Panc1 (cell line): Measurements from ENCODE around the gene SLC22A23. TPM values are rescaled to one million over a fixed set of nuclear protein-coding genes. Genes with fewer than 3 reads are reported as not detected.

Experiments used
- ATAC-seq: fragments of 200-7000 bp; cut with Tn5 transposase; 2 replicates; pipeline ENCODE4 v1.9.1; 2020; ENCODE audit warnings: mild to moderate bottlenecking, moderate library complexity
- BruUV-seq: library from RNA; stranded (reverse); fragments of 400-500 nt; replicated peaks from 2 replicates; lab custom pipeline; 2021; lab: Mats Ljungman, UMichigan
- CTCF ChIA-PET: fragments of 300-600 bp; sonication (Branson Sonifier 250); formaldehyde crosslinking; loops from one replicate; lab custom pipeline; 2022; ENCODE audit warnings: antibody characterized with exemption; lab: Charles Lee
- POLR2A ChIA-PET: fragments of 300-600 bp; sonication (Branson Sonifier 250); formaldehyde crosslinking; loops from one replicate; lab custom pipeline; 2022; ENCODE audit warnings: antibody characterized with exemption; lab: Charles Lee
- DNase-seq: peaks from one replicate; pipeline ENCODE4 v3.0.0-alpha.2; 2010; ENCODE audit warnings: low read depth, low spot score
- H3K27ac ChIP-seq: 2 replicates; pipeline ENCODE4 v1.5.1; 2011; ENCODE audit warnings: mild to moderate bottlenecking, low read length, inconsistent platforms
- H3K27me3 ChIP-seq: fragments of 200-500 bp; sonication (Bioruptor generic); 2 replicates; pipeline ENCODE4 v1.6.0; 2014; ENCODE audit warnings: low read length, inconsistent platforms; ENCODE audit not compliant: control insufficient read depth, insufficient read depth
- H3K36me3 ChIP-seq: fragments of 200-500 bp; sonication (Bioruptor generic); 2 replicates; pipeline ENCODE4 v1.5.1; 2014; ENCODE audit warnings: inconsistent platforms, mild to moderate bottlenecking, low read length, moderate library complexity; ENCODE audit not compliant: control insufficient read depth, insufficient read depth
- H3K4me1 ChIP-seq: 2 replicates; pipeline ENCODE4 v1.5.1; 2011; ENCODE audit warnings: inconsistent platforms, mild to moderate bottlenecking, low read length, moderate library complexity; ENCODE audit not compliant: control insufficient read depth, insufficient read depth
- H3K4me3 ChIP-seq, 2 experiments: 2 replicates each; pipeline ENCODE4 v1.5.1; 2011 to 2012; ENCODE audit warnings: low read depth in 2 of 2, low read length in 2 of 2, mild to moderate bottlenecking in 2 of 2, inconsistent platforms in 1 of 2, moderate library complexity in 1 of 2
- H3K9me3 ChIP-seq: fragments of 200-500 bp; sonication (Bioruptor generic); 2 replicates; pipeline ENCODE4 v1.5.1; 2014; ENCODE audit warnings: low read depth, mild to moderate bottlenecking, inconsistent platforms, low read length, moderate library complexity; ENCODE audit not compliant: control insufficient read depth, insufficient read depth
- CTCF ChIP-seq: fragments of 450-650 bp; IDR thresholded peaks from 2 replicates; pipeline ENCODE4 v1.5.1; 2017; ENCODE audit warnings: mild to moderate bottlenecking
- POLR2AphosphoS5 ChIP-seq: IDR thresholded peaks from 2 replicates; pipeline ENCODE4 v1.6.1; 2012; ENCODE audit warnings: mild to moderate bottlenecking, low read depth, low read length, moderate library complexity
- REST ChIP-seq, 2 experiments: IDR thresholded peaks; 2 replicates each; pipeline ENCODE4 v1.6.1; 2011 to 2012; ENCODE audit warnings: low read depth in 2 of 2, control low read depth in 1 of 2, low read length in 1 of 2, mild to moderate bottlenecking in 1 of 2, moderate library complexity in 1 of 2; ENCODE audit not compliant: insufficient read depth in 1 of 2
- SIN3A ChIP-seq: IDR thresholded peaks from 2 replicates; pipeline ENCODE4 v1.6.1; 2012; ENCODE audit warnings: low read depth, mild to moderate bottlenecking, low read length, moderate library complexity, borderline replicate concordance; ENCODE audit not compliant: insufficient read depth
- TCF7L2 ChIP-seq: IDR thresholded peaks from 2 replicates; pipeline ENCODE4 v1.6.1; 2011; ENCODE audit warnings: mild to moderate bottlenecking, low read depth, low read length, inconsistent platforms
- in situ Hi-C: cut with HindIII; loops from 2 replicates; pipeline ENCODE4 v1.10.0; 2016; ENCODE audit warnings: low sequenced_read_pairs, low pct_unique_long_range_greater_than_20kb
- intact Hi-C: fragments of 100-400 bp; cut with micrococcal nuclease; formaldehyde crosslinking; loops from one replicate; pipeline ENCODE4 v1.10.0; 2022; ENCODE audit not compliant: unreplicated experiment
- total RNA-seq: library from RNA; stranded (reverse); gene quantifications from one replicate; pipeline ENCODE4 v1.2.1, GENCODE V29; 2021; ENCODE audit not compliant: unreplicated experiment

The SLC22A23 gene
- total RNA-seq, 1 experiment from 2014 or later, result 4.5 TPM

GRCh38 chr6:3233904-3234303 lies 222.9 kb downstream of the SLC22A23 start:
- ChIA-PET CTCF (no interaction called here), POLR2A (no interaction called here)
- Histone ChIP-seq H3K36me3 (no peaks in the 10 kb centered on the region), H3K4me1 (peaks cover 9% of the 10 kb centered on the region), H3K27me3 (peaks cover 6% of the 10 kb centered on the region), H3K27ac (no peak overlapping the region), H3K4me3 (no peak overlapping the region), H3K9me3 (no peaks in the 10 kb centered on the region)
- in situ Hi-C loops (no loop called here), intact Hi-C loops (loop anchor here (10.0 kb wide), 1 partner anchor 69 kb away; no protein-coding TSS in a partner anchor)
- DNase-seq, result no peak
- TF ChIP-seq POLR2AphosphoS5 (no peak), REST (IDR thresholded peaks at IDR 0.05; ENCODE audit: insufficient read depth in 1 of 2, low read depth in 2 of 2, low read length in 1 of 2) (no peak), SIN3A (no peak), CTCF (no peak), TCF7L2 (no peak)
- no peak for ATAC-seq
- BruUV-seq, result no TSS peak

- Histone ChIP-seq H3K27ac (no peak overlapping the region), H3K4me1 (peaks cover 9% of the 10 kb centered on the region), H3K9me3 (no peaks in the 10 kb centered on the region), H3K4me3 (no peak overlapping the region), H3K27me3 (peaks cover 6% of the 10 kb centered on the region), H3K36me3 (no peaks in the 10 kb centered on the region)
- TF ChIP-seq TCF7L2 (no peak), SIN3A (no peak), POLR2AphosphoS5 (no peak), REST (IDR thresholded peaks at IDR 0.05; ENCODE audit: insufficient read depth in 1 of 2, low read depth in 2 of 2, low read length in 1 of 2) (no peak), CTCF (no peak)
- DNase-seq (no peak), ATAC-seq (no peak)
- no TSS peak for BruUV-seq
- intact Hi-C loops (loop anchor here (10.0 kb wide), 1 partner anchor 69 kb away; no protein-coding TSS in a partner anchor), in situ Hi-C loops (no loop called here)
- ChIA-PET POLR2A (no interaction called here), CTCF (no interaction called here)
These were observed 223.5 kb downstream of the SLC22A23 start for GRCh38 chr6:3233321-3233720.
